HFF-Myc (cell line): ENCODE results near the gene CTSW.
"Not testable (repeated sequence)": the region's sequence is repeated elsewhere in the genome, so short reads cannot be mapped to it uniquely, and the experiment has no call there.

ENCODE experiments used
- DNase-seq: peaks from one replicate; pipeline ENCODE4 v3.0.0-alpha.2; 2011; ENCODE audit warnings: low read depth; ENCODE audit errors: extremely low read depth
- H3K4me3 ChIP-seq: replicated peaks from 2 replicates; pipeline ENCODE4 v1.5.1; 2011; ENCODE audit warnings: low read depth, mild to moderate bottlenecking, control low read depth, low read length
- CTCF ChIP-seq: IDR thresholded peaks from 2 replicates; pipeline ENCODE4 v1.5.1; 2012; ENCODE audit warnings: mild to moderate bottlenecking, low read depth, low read length, control low read depth; ENCODE audit errors: missing control alignments

The CTSW gene

GRCh38 chr11:65879617-65880016, at the start of gene CTSW:
CTSW (plus strand) TSS chr11:65879837; CDS start chr11:65879855, 18 bp downstream.
- TF ChIP-seq CTCF, result no peak
- H3K4me3 ChIP-seq, result no peak within 1 kb of the TSS

GRCh38 chr11:65832231-65832630, 47.4 kb upstream of the CTSW start:
- DNase-seq, H3K4me3 ChIP-seq: not testable (repeated sequence)

More at GRCh38 chr11:65879617-65880016, at the start of gene CTSW:
- no peak for DNase-seq

- TF ChIP-seq CTCF, result no peak
- H3K4me3 ChIP-seq, result peak within 1 kb of the TSS; percentile 73
- DNase-seq, result peak; percentile 75
Measured at GRCh38 chr11:65833297-65834030, 46.2 kb upstream of the CTSW start, which contains the start of gene SNX32. SNX32 (plus strand) TSS chr11:65833963; CDS start chr11:65834066, 103 bp downstream.

- no peak for TF ChIP-seq CTCF
- H3K4me3 ChIP-seq, result peak overlapping the region; percentile 73
- DNase-seq, result no peak
Measured at GRCh38 chr11:65834202-65834601, 45.4 kb upstream of the CTSW start.

- DNase-seq, result no peak
- H3K4me3 ChIP-seq, result no peak overlapping the region
- no peak for TF ChIP-seq CTCF
Measured at GRCh38 chr11:65842144-65842543, 37.5 kb upstream of the CTSW start.

- no peak for DNase-seq
- H3K4me3 ChIP-seq, result no peak overlapping the region
- TF ChIP-seq CTCF, result no peak
Measured at GRCh38 chr11:65843811-65844210, 35.8 kb upstream of the CTSW start.

- no peak overlapping the region for H3K4me3 ChIP-seq
- no peak for DNase-seq
- no peak for TF ChIP-seq CTCF
Measured at GRCh38 chr11:65844231-65844872, 35.3 kb upstream of the CTSW start.
